ENCODE measurements around the gene DET1.

DET1 gene

DNA sequence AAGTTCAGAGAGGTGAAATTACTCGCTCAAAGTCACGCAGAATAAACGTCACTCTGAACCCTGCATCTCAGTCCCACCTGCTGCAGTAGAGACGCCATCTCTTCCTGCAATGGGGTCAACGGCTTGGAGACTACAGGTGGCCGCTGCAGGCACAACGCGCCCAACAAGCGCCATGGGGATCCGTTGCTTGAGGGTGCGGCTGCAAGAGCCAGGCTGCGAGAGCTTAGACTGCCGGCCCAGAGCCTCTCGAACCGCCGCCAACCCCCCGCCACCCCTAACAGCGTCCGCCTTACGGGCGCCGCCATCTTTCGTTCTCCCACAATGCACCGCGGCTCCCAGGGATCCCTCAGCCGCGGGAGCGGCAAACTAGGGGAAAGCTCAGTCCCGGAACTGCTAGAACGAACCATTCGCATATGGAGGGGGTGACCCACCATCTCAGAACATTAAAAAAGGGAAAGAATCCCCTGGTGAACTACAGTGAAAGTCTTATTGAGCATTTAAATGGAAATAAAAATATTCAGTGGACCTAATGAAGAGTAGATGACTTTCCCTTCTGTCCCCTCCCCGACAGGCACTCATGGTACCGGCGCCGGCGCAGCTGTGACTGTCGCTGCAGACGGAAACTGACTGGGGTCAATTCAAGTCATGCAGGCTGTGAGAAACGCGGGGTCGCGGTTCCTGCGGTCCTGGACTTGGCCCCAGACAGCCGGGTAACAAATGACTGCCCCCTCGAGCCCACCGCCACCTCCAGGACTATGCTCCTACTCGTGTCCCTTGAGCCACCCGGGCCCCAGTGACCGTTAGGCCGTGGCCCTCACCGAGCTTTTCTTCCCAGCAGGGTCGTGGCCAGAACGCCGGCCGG lies 79.2 kb downstream of the DET1 start, which contains the start of the genes MRPL46 and MRPS11:
Gene MRPL46 (minus strand): TSS at position 316 of the 862 bp plus-strand sequence. CDS start 11 bp downstream, at position 305.
Gene MRPS11 (plus strand): TSS at position 636 of the 862 bp plus-strand sequence. CDS start 10 bp downstream, at position 646.
- DNase-seq (ENCODE audit: low spot score), result peak; percentile 87

DNA sequence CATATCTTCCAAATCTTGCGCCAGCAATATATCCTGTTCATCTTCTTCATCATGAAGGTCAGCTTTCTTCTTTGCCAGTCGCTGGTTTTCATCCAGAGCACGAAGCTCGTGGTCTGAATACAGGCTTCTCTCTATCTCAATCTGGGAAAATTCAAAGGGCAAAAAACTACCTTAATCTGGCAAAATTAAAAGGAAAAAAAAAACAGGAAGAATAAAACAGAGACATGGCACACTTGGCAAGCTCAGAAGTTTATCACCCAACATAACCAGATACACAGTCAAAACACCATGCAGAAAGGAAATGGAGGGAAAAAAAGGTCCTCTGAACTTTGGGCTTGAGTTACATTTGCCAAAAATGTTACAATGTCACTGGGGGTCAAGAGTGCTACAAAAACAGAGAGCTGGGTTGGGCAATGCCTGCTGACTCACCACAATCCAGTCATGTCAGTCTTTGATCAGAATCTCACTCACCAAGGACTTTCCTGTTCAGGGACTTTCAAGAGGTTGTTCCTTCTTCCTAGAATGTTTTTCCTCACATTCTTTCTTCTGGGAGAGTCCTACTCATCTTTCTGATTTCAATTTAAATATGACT lies 80.8 kb downstream of the DET1 start:
- DNase-seq (ENCODE audit: low spot score), result no peak

DNA sequence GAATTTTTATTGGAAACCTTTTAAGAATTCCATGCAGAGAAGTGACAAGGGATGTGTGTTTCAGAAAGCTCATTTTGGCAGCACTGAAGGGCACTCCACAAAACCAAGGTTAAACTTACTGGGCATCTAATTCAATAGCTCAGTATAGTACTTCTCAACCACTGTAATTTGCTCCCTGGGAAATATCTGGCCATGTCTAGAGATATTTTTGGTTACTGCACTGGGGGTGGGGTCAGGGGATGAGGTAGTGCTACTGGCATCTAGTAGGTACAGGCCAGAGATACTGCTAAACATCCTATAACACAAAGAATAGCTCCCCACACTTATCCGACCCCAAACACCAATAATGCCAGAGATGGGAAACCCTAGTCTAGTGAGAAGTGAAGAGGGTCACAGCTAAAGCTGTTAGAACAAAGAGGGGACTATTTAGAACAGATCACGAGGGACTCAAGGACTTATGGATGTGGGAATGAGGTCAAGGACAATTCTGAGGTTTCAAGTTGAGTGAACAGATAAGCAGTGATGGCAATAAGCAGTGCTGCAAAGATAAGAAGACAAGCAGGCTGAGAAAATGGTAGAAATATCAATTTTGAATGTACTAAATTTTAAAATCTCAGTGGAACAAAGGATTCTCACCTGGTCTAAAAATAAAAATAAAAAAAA lies 82.5 kb downstream of the DET1 start:
- DNase-seq (ENCODE audit: low spot score), result no peak
